ENCODE data around the gene SH2D4B. TPM values are rescaled to one million over a fixed set of nuclear protein-coding genes. Genes with fewer than 3 reads are reported as not detected.
"Not testable (repeated sequence)": the region's sequence is repeated elsewhere in the genome, so short reads cannot be mapped to it uniquely, and the experiment has no call there.

SH2D4B gene
- polyA plus RNA-seq, 1 donor from 2014 or later = 1.4 TPM

DNA sequence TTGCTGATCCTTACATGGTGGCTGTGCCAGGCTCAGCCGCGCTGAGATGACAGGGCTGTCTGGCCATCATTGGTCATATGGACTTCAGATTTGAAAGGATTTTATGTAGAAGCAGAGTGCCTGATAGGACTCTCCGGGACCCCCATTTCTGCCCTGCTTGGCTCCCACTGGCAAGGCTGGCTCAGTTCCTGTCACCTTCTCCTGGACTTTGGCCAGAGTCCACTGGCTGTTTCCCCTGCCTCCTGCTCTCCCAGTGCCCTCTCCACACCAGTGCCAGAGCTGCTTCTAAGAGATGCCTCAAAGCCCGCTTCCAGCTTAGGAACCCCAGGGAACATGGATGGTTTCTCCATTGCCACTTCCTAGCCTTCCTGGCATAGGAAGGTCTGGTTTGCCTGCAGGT is 5.1 kb upstream of the SH2D4B start:
- H3K4me2 ChIP-seq (ENCODE audit: low read length) = no peak overlapping the region
- H3K36me3 ChIP-seq (ENCODE audit: insufficient read depth, low read length) = peaks cover 3% of the 10 kb centered on the region
- H3K27ac ChIP-seq (ENCODE audit: low read length) = no peak overlapping the region
- TF ChIP-seq MXI1 (conservative IDR thresholded peaks at IDR 0.05; ENCODE audit: poor library complexity, severe bottlenecking) = no peak
- TF ChIP-seq EZH2 (IDR thresholded peaks at IDR 0.05; ENCODE audit: borderline replicate concordance, insufficient read depth, low read length, poor library complexity, severe bottlenecking) = no peak
- TF ChIP-seq RAD21 (conservative IDR thresholded peaks at IDR 0.05) = no peak
- TF ChIP-seq POLR2AphosphoS5 (IDR thresholded peaks at IDR 0.05) = no peak
- TF ChIP-seq SMC3 (conservative IDR thresholded peaks at IDR 0.05; ENCODE audit: poor library complexity) = no peak
- TF ChIP-seq EP300 (conservative IDR thresholded peaks at IDR 0.05; ENCODE audit: poor library complexity, severe bottlenecking) = no peak
- no peak for TF ChIP-seq TAF1 (IDR thresholded peaks at IDR 0.05; ENCODE audit: low read depth)
- TF ChIP-seq, protein P1, sequence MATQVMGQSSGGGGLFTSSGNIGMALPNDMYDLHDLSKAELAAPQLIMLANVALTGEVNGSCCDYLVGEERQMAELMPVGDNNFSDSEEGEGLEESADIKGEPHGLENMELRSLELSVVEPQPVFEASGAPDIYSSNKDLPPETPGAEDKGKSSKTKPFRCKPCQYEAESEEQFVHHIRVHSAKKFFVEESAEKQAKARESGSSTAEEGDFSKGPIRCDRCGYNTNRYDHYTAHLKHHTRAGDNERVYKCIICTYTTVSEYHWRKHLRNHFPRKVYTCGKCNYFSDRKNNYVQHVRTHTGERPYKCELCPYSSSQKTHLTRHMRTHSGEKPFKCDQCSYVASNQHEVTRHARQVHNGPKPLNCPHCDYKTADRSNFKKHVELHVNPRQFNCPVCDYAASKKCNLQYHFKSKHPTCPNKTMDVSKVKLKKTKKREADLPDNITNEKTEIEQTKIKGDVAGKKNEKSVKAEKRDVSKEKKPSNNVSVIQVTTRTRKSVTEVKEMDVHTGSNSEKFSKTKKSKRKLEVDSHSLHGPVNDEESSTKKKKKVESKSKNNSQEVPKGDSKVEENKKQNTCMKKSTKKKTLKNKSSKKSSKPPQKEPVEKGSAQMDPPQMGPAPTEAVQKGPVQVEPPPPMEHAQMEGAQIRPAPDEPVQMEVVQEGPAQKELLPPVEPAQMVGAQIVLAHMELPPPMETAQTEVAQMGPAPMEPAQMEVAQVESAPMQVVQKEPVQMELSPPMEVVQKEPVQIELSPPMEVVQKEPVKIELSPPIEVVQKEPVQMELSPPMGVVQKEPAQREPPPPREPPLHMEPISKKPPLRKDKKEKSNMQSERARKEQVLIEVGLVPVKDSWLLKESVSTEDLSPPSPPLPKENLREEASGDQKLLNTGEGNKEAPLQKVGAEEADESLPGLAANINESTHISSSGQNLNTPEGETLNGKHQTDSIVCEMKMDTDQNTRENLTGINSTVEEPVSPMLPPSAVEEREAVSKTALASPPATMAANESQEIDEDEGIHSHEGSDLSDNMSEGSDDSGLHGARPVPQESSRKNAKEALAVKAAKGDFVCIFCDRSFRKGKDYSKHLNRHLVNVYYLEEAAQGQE (IDR thresholded peaks at IDR 0.05; ENCODE audit: borderline replicate concordance) = no peak
- TF ChIP-seq, protein P2, sequence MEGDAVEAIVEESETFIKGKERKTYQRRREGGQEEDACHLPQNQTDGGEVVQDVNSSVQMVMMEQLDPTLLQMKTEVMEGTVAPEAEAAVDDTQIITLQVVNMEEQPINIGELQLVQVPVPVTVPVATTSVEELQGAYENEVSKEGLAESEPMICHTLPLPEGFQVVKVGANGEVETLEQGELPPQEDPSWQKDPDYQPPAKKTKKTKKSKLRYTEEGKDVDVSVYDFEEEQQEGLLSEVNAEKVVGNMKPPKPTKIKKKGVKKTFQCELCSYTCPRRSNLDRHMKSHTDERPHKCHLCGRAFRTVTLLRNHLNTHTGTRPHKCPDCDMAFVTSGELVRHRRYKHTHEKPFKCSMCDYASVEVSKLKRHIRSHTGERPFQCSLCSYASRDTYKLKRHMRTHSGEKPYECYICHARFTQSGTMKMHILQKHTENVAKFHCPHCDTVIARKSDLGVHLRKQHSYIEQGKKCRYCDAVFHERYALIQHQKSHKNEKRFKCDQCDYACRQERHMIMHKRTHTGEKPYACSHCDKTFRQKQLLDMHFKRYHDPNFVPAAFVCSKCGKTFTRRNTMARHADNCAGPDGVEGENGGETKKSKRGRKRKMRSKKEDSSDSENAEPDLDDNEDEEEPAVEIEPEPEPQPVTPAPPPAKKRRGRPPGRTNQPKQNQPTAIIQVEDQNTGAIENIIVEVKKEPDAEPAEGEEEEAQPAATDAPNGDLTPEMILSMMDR (IDR thresholded peaks at IDR 0.05; ENCODE audit: poor library complexity, severe bottlenecking) = no peak
- H3F3A ChIP-seq (ENCODE audit: insufficient read depth, low read length, poor library complexity, severe bottlenecking) = no peaks in the 10 kb centered on the region
- no peaks in the 10 kb centered on the region for H3K27me3 ChIP-seq (ENCODE audit: insufficient read depth, low read depth, low read length)
- H3K9ac ChIP-seq (ENCODE audit: low read length) = no peak overlapping the region
- no peaks in the 10 kb centered on the region for H4K20me1 ChIP-seq (ENCODE audit: insufficient read depth)
- H2AFZ ChIP-seq (ENCODE audit: low read depth, low read length) = no peak overlapping the region
- H3K79me2 ChIP-seq (replicated peaks; ENCODE audit: insufficient read depth, low read length) = no peaks in the 10 kb centered on the region
- H3K9me2 ChIP-seq (ENCODE audit: insufficient read depth, low read length) = no peaks in the 10 kb centered on the region
- H3K9me3 ChIP-seq (ENCODE audit: low read length) = no peaks in the 10 kb centered on the region
- H3K4me3 ChIP-seq (ENCODE audit: low read length) = no peak overlapping the region

DNA sequence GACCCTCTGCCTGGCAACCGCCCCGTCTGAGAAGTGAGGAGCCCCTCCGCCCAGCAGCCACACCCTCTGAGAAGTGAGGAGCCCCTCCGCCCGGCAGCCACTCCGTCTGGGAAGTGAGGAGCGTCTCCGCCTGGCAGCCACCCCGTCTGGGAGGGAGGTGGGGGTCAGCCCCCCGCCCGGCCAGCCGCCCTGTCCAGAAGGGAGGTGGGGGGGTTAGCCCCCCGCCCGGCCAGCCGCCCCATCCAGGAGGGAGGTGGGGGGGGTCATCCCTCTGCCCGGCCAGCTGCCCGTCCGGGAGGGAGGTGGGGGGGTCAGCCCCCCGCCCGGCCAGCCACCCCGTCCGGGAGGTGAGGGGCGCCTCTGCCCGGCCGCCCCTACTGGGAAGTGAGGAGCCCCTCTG is 3.6 kb upstream of the SH2D4B start:
- H3K9me2 ChIP-seq (ENCODE audit: insufficient read depth, low read length); H3F3A ChIP-seq (ENCODE audit: insufficient read depth, low read length, poor library complexity, severe bottlenecking); H3K27ac ChIP-seq (ENCODE audit: low read length); H3K27me3 ChIP-seq (ENCODE audit: insufficient read depth, low read depth, low read length); H3K9me3 ChIP-seq (ENCODE audit: low read length); H3K79me2 ChIP-seq (replicated peaks; ENCODE audit: insufficient read depth, low read length); H3K4me2 ChIP-seq (ENCODE audit: low read length); H3K36me3 ChIP-seq (ENCODE audit: insufficient read depth, low read length); H2AFZ ChIP-seq (ENCODE audit: low read depth, low read length); H4K20me1 ChIP-seq (ENCODE audit: insufficient read depth); H3K9ac ChIP-seq (ENCODE audit: low read length); H3K4me3 ChIP-seq (ENCODE audit: low read length): not testable (repeated sequence)

- H3K9ac ChIP-seq (ENCODE audit: low read length); H3K4me3 ChIP-seq (ENCODE audit: low read length); H3K79me2 ChIP-seq (replicated peaks; ENCODE audit: insufficient read depth, low read length); H4K20me1 ChIP-seq (ENCODE audit: insufficient read depth); H2AFZ ChIP-seq (ENCODE audit: low read depth, low read length); H3K36me3 ChIP-seq (ENCODE audit: insufficient read depth, low read length); H3F3A ChIP-seq (ENCODE audit: insufficient read depth, low read length, poor library complexity, severe bottlenecking); H3K27ac ChIP-seq (ENCODE audit: low read length); H3K9me2 ChIP-seq (ENCODE audit: insufficient read depth, low read length); H3K9me3 ChIP-seq (ENCODE audit: low read length); H3K27me3 ChIP-seq (ENCODE audit: insufficient read depth, low read depth, low read length); H3K4me2 ChIP-seq (ENCODE audit: low read length): not testable (repeated sequence)
These were observed 3.1 kb upstream of the SH2D4B start for GRCh38 chr10:80534646-80535045.
